Sigmoid colon (tissue), 4 donors: ENCODE results near the gene POU2AF3.

ENCODE experiments used
- EP300 ChIP-seq, 4 donors: sonication (generic); formaldehyde crosslinking; IDR thresholded peaks; one replicate each; pipeline ENCODE4 v1.6.1; 2017; ENCODE audit warnings: antibody characterized with exemption in 4 of 4
- POLR2A ChIP-seq, 2 donors: fragments of 450-650 bp; IDR thresholded peaks; one replicate each; pipeline ENCODE4 v1.6.1; 2016; ENCODE audit warnings: antibody characterized with exemption in 2 of 2, mild to moderate bottlenecking in 2 of 2, moderate library complexity in 2 of 2
- POLR2AphosphoS5 ChIP-seq, 4 donors: sonication (generic); formaldehyde crosslinking; IDR thresholded peaks; one replicate each; pipeline ENCODE4 v1.6.1; 2017; ENCODE audit warnings: antibody characterized with exemption in 4 of 4
- TF ChIP-seq, protein P1 (sequence below), 4 experiments: fragments of 450-650 bp in 3 of 4; fragments of 200-600 bp in 1 of 4; IDR thresholded peaks; one replicate each; pipeline ENCODE4 v1.5.1; 2016 to 2019; ENCODE audit warnings: antibody characterized with exemption in 4 of 4, mild to moderate bottlenecking in 3 of 4, moderate library complexity in 2 of 4

DNA sequence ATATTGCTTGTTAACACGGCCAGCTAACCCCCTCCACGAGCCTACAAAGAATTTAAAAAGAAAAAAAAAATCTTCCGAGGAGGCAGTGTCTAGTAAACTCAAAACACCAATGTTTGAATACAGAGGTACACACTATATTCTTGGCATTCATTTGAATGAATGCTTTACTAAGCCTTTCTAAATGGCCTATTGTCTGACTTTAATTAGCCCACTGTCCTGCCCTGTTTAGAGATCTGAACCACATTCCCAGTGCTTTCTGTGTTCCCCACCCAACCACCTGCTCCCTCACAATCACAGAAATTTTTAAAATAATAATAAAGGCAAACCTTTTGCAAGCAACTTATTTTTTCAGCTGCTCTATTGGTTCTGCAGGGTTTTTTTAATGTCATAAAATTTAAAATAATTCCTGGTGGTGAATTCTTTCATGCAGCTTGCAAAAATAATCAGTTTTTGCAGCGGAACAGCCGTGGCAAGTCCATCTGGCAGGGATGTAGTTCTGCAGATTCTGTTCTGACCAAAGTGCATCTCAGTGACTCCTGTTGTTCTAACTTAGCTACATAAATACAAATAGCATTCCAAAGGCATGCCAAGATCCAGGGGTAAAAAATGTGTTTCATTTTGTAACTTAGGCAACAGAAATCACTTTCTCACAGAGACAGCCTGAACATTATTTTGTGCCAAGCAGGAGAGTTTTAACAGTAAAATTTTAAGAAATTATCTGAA lies 29.0 kb upstream of the POU2AF3 start:
- TF ChIP-seq, protein P1, sequence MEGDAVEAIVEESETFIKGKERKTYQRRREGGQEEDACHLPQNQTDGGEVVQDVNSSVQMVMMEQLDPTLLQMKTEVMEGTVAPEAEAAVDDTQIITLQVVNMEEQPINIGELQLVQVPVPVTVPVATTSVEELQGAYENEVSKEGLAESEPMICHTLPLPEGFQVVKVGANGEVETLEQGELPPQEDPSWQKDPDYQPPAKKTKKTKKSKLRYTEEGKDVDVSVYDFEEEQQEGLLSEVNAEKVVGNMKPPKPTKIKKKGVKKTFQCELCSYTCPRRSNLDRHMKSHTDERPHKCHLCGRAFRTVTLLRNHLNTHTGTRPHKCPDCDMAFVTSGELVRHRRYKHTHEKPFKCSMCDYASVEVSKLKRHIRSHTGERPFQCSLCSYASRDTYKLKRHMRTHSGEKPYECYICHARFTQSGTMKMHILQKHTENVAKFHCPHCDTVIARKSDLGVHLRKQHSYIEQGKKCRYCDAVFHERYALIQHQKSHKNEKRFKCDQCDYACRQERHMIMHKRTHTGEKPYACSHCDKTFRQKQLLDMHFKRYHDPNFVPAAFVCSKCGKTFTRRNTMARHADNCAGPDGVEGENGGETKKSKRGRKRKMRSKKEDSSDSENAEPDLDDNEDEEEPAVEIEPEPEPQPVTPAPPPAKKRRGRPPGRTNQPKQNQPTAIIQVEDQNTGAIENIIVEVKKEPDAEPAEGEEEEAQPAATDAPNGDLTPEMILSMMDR (IDR thresholded peaks at IDR 0.05), result no peak
- TF ChIP-seq POLR2AphosphoS5 (IDR thresholded peaks at IDR 0.05), result no peak
- TF ChIP-seq POLR2A (IDR thresholded peaks at IDR 0.05), result no peak
- TF ChIP-seq EP300 (IDR thresholded peaks at IDR 0.05), result no peak
